GM18858 (cell line): ENCODE results near the gene ZBTB11.
A peak's percentile ranks its signal among the peaks of the same experiment; 100 is the strongest.
"Not testable (repeated sequence)": the region's sequence is repeated elsewhere in the genome, so short reads cannot be mapped to it uniquely, and the experiment has no call there.

Experiments
- ATAC-seq: cut with Tn5 transposase; IDR thresholded peaks from one replicate; pipeline ENCODE4 v1.9.1; 2021; ENCODE audit not compliant: unreplicated experiment

ZBTB11 gene

DNA sequence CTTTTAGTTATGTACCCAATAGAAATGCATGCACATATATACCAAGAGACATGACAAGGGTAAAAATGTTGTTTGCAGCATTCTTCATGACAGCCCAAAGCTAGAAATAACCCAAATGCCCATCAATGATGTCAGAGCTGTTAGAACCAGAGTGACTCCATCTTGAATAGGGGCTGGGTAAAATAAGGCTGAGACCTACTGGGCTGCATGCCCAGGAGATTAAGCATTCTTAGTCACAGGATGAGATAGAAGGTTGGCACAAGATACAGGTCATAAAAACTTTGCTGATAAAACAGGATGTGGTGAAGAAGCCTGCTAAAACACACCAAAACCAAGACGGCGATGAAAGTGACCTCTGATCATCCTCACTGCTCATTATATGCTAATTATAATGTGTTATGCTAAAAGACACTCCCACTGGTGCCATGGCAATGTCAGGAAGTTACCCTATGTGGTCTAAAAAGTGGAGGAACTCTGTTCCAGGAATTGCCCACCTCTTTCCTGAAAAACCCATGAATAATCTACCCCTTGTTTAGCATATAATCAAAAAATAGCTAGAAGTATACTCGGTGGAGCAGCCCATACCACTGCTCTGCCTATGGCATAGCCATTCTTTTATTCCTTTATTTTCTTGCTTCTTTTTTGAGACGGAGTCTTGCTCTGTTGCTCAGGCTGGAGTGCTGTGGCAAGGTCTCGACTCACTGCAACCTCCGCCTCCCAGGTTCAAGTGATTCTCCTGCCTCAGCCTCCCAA lies 32.9 kb downstream of the ZBTB11 start:
- no peak for ATAC-seq

- ATAC-seq, result no peak
Measured at GRCh38 chr3:101643009-101643844, 33.7 kb downstream of the ZBTB11 start.

- ATAC-seq, result no peak
Measured at GRCh38 chr3:101642441-101642840, 34.5 kb downstream of the ZBTB11 start.

- ATAC-seq, result not testable (repeated sequence)
Measured at GRCh38 chr3:101641397-101642115, 35.4 kb downstream of the ZBTB11 start.

DNA sequence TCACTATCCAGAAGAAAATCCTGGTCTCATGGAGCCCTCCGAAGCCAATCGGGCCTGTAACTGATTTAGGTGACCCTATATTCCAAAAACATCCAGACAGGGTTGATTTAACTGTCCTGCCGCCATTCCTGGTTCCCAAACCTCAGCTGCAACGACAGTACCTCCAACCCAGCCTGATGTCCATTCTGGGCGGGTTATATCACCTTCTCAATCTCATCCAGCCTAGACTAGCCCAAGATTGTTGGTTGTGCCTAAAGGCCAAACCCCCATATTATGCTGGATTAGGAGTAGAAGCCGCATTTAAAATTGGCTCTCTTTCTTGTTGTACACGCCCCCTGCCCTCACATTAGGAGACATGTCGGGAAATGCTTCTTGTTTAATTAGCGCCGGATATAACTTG lies 36.7 kb downstream of the ZBTB11 start:
- no peak for ATAC-seq

GRCh38 chr3:101639280-101639963 lies 37.5 kb downstream of the ZBTB11 start:
- no peak for ATAC-seq

- no peak for ATAC-seq
Measured at GRCh38 chr3:101638261-101638745, 38.6 kb downstream of the ZBTB11 start.

DNA sequence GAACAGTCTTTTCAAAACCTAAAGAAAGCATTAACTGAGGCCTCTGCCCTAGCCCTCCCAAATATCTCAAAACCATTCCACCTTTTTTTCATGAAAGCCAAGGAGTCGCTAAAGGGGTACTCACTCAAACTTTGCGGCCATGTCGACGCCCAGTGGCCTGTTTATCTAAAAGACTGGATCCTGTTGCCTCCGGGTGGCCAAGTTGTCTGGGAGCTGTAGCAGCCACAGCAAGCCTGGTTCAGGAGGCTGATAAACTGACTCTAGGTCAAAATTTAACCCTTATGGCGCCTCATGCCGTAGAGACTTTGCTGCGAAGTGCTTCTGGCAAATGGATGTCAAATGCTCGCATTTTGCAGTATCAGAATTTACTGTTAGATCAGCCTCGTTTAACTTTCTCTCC lies 39.5 kb downstream of the ZBTB11 start:
- ATAC-seq, result no peak

DNA sequence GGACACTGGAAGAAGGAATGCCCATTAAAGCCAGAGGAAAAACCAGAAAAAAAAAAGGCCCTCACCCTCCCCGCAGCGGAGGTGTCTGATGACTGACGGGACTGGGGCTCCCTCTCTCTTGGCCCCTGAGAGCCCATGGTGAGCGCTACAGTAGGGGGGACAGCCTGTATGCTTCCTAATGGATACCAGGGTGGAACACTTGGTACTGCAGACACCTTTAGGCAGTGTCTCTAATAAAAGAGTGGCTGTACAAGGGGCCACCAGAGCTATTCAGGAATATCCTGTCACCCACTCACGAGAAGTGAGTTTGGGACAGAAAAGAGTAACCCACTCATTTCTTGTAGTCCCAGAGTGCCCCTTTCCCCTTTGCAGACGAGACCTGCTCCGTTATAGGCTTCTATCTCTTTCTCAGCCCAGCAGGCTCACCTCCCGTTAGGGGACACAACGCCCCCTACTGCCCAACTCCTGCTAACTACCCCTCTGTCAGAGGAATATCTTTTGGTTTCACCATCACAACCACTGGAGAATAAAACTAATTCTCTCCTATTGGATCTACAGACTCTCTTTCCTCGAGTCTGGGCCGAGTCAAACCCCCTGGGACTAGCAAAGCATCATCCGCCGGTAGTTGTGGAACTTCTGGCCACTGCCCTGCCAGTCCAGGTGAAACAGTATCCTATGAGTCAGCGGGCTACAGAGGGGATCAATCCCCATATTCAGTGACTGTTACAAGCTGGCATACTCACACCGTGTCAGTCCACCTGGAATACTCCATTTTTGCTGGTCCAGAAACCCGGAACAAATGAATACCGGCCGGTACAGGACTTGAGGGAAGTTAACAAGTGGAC lies 40.8 kb downstream of the ZBTB11 start:
- peak; percentile 94 for ATAC-seq

DNA sequence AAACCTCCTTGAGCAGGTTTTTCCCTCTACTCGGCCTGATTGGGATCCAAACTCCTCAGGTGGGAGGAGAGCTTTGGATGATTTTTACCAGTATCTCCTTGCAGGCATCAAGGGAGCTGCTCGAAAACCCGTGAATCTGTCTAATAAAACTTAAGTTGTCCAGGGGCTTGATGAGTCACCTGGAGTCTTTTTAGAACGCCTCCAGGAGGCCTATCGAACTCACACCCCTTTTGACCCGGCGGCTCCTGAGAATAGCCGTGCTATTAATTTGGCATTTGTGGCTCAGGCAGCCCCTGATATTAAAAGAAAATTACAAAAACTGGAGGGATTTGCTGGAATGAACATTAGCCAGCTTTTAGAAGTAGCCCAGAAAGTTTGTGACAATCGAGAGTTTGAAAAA lies 41.6 kb downstream of the ZBTB11 start:
- ATAC-seq, result no peak

DNA sequence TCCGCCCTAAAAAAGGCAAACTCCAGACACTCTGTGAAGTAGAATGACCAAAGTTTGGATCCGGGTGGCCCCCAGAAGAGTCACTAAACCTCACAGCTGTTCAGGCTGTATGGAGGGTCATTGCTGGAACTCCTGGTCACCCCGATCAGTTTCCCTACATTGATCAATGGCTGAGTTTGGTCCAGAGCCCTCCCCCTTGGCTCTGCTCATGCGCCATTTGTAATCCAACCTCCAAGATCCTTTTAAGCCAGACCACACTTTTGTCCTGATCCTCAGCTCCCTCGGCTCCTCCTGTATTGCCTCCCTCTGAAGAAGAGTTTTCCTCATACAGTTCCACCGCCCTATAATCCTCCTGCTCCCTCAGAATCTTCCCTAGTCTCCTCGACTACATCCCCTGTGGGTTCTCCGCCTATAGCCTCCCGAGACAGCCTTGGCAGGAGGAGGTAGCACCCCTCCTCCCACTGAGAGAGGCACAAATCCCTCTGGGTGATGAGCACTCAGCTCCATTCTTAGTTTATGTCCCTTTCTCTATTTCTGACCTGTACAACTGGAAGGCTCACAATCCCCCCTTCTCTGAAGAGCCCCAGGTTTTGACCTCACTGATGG lies 42.2 kb downstream of the ZBTB11 start:
- ATAC-seq, result no peak

DNA sequence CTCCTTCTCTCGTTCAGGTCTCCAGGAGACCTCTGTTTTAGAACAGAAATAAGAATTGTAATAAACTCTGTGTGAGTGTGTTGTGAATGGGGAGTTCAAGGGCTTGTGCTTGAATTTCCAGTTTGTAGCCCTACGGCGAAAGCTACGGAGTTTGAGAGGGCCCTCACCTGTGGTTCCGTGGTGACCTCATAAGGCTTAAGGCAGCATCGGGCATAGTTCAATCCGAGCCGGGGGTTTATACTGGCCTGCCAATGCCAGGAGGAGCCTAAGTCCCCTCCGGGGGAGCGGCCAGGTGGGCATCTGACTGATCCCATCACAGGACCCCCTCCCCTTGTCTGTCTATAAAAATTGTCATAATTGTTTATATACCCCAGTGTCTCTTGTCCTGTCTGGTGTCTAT lies 43.7 kb downstream of the ZBTB11 start:
- no peak for ATAC-seq

DNA sequence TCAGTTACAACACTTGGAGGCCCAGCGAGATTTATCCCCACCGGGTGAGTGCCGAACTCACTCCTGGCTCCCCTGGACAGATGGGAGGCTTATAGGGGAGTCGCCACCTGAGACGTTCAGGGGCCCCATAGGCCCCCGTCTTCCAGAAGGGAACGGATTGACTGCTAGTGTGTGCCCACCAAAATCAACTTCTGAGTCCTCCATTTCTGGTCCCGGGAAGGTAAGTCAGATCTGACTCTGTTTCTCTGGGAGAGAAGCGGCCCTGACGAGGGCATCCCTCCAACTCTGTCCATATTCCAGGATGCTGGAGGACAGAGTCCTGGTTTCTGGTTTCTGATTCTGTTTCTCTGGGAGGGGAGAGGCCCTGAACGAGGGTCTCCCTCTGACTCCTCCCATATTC lies 44.3 kb downstream of the ZBTB11 start:
- no peak for ATAC-seq

DNA sequence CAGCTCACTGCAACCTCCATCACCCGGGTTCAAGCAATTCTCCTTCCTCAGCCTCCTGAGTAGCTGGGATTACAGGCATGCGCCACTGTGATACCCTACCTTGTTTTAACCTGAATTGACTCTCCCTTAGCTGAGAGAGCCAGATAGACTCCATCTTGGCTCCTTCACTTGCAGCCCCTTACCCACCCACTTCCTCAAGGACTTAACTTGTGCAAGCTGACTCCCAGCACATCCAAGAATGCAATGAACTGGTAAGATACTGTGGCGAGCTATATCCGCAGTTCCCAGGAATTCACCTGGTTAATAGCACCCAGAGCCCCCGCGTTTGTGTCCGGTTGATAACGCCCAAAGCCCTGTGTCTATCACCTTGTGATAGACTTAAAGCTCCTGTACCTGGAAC lies 45.0 kb downstream of the ZBTB11 start:
- not testable (repeated sequence) for ATAC-seq

- no peak for ATAC-seq
Measured at GRCh38 chr3:101631098-101631796, 45.7 kb downstream of the ZBTB11 start.

- ATAC-seq, result no peak
Measured at GRCh38 chr3:101629219-101629618, 47.7 kb downstream of the ZBTB11 start.

GRCh38 chr3:101625879-101626278 lies 51.1 kb downstream of the ZBTB11 start:
- no peak for ATAC-seq

DNA sequence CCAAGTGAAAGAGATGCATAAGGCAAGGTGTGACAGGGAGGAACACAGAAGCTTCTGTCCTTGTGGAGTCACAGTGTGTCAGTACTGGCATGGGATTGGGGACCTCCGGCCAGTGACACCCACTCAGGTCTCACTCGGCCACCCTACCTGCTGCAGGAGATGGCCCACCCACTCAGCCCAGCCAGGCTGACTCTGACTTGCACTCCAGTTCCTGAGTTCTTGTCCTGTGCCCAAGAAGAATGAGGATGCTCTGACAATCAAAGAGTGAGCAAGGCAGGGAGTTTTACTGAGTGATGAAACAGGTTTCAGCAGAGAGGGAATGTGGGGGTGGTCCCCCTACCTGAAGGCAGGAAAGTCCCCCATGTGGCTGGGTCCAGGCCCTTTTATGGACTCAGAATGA lies 52.1 kb downstream of the ZBTB11 start:
- ATAC-seq, result no peak

GRCh38 chr3:101623656-101624055 lies 53.3 kb downstream of the ZBTB11 start:
- ATAC-seq, result no peak
